Calu3 (cell line): ENCODE results near the gene CHSY1. TPM values are rescaled to one million over a fixed set of nuclear protein-coding genes. Genes with fewer than 3 reads are reported as not detected.
A peak's percentile ranks its signal among the peaks of the same experiment; 100 is the strongest.

Source experiments
- BruUV-seq: library from RNA; stranded (reverse); fragments of 400-500 nt; replicated peaks from 2 replicates; lab custom pipeline; 2021; lab: Mats Ljungman, UMichigan
- CTCF ChIA-PET: fragments of 300-600 bp; sonication (Branson Sonifier 250); formaldehyde crosslinking; loops from one replicate; lab custom pipeline; 2022; ENCODE audit warnings: antibody characterized with exemption; lab: Charles Lee
- DNase-seq: peaks from one replicate; pipeline ENCODE4 v3.0.0; 2022
- H3K27ac Mint-ChIP-seq: one replicate; pipeline ENCODE4 v1.8.0; 2022; ENCODE audit warnings: mixed read lengths; ENCODE audit not compliant: unreplicated experiment
- H3K27me3 Mint-ChIP-seq: one replicate; pipeline ENCODE4 v1.8.0; 2022; ENCODE audit warnings: mixed read lengths; ENCODE audit not compliant: unreplicated experiment
- H3K36me3 Mint-ChIP-seq: one replicate; pipeline ENCODE4 v1.8.0; 2022; ENCODE audit warnings: mild to moderate bottlenecking, moderate library complexity, mixed read lengths; ENCODE audit not compliant: insufficient read depth, unreplicated experiment
- H3K4me1 Mint-ChIP-seq: one replicate; pipeline ENCODE4 v1.8.0; 2022; ENCODE audit warnings: mild to moderate bottlenecking, low read depth, mixed read lengths; ENCODE audit not compliant: unreplicated experiment
- H3K4me3 Mint-ChIP-seq: one replicate; pipeline ENCODE4 v1.8.0; 2022; ENCODE audit warnings: mild to moderate bottlenecking, low read depth, moderate library complexity, mixed read lengths; ENCODE audit not compliant: unreplicated experiment
- H3K9me3 Mint-ChIP-seq: one replicate; pipeline ENCODE4 v1.8.0; 2022; ENCODE audit warnings: low read depth, mixed read lengths; ENCODE audit not compliant: unreplicated experiment
- CTCF ChIP-seq: fragments of 200-600 bp; IDR thresholded peaks from one replicate; pipeline ENCODE4 v1.8.0; 2022; ENCODE audit warnings: antibody characterized with exemption; ENCODE audit not compliant: unreplicated experiment
- intact Hi-C: fragments of 100-400 bp; cut with micrococcal nuclease; formaldehyde crosslinking; loops from one replicate; pipeline ENCODE4 v1.10.0; 2022; ENCODE audit not compliant: unreplicated experiment
- total RNA-seq: library from RNA; stranded (reverse); gene quantifications from 2 replicates; pipeline ENCODE4 v1.2.3, GENCODE V29; 2022

CHSY1 gene
- total RNA-seq, 1 experiment from 2014 or later, result 25.0 TPM

- no TSS peak for BruUV-seq
Observed at GRCh38 chr15:101177866-101178265, 74.0 kb downstream of the CHSY1 start.

GRCh38 chr15:101176625-101177024 lies 75.2 kb downstream of the CHSY1 start:
- H3K27me3 Mint-ChIP-seq, result no peaks in the 10 kb centered on the region
- no peak for TF ChIP-seq CTCF
- no peak overlapping the region for H3K4me3 Mint-ChIP-seq
- H3K4me1 Mint-ChIP-seq, result no peaks in the 10 kb centered on the region
- H3K9me3 Mint-ChIP-seq, result no peaks in the 10 kb centered on the region
- DNase-seq, result no peak
- CTCF ChIA-PET, result no interaction called here
- H3K27ac Mint-ChIP-seq, result no peak overlapping the region
- BruUV-seq, result TSS peak; percentile 22
- peaks cover 17% of the 10 kb centered on the region for H3K36me3 Mint-ChIP-seq
- intact Hi-C loops, result no loop called here

More at GRCh38 chr15:101177866-101178265, 74.0 kb downstream of the CHSY1 start:
- peaks cover 17% of the 10 kb centered on the region for H3K36me3 Mint-ChIP-seq
- DNase-seq, result no peak
- H3K9me3 Mint-ChIP-seq, result no peaks in the 10 kb centered on the region
- intact Hi-C loops, result no loop called here
- no peak overlapping the region for H3K4me3 Mint-ChIP-seq
- H3K4me1 Mint-ChIP-seq, result no peaks in the 10 kb centered on the region
- no peak for TF ChIP-seq CTCF
- no peak overlapping the region for H3K27ac Mint-ChIP-seq
- no peaks in the 10 kb centered on the region for H3K27me3 Mint-ChIP-seq
- CTCF ChIA-PET, result no interaction called here

- no peak overlapping the region for H3K4me3 Mint-ChIP-seq
- no peak overlapping the region for H3K27ac Mint-ChIP-seq
Observed at GRCh38 chr15:101175401-101175800, 76.4 kb downstream of the CHSY1 start.

GRCh38 chr15:101174152-101174920 lies 77.5 kb downstream of the CHSY1 start:
- peak overlapping the region; percentile 26 for H3K27ac Mint-ChIP-seq
- peaks cover 17% of the 10 kb centered on the region for H3K36me3 Mint-ChIP-seq
- CTCF ChIA-PET, result no interaction called here
- no peaks in the 10 kb centered on the region for H3K27me3 Mint-ChIP-seq
- H3K4me1 Mint-ChIP-seq, result no peaks in the 10 kb centered on the region
- H3K9me3 Mint-ChIP-seq, result no peaks in the 10 kb centered on the region
- BruUV-seq, result no TSS peak
- no peak overlapping the region for H3K4me3 Mint-ChIP-seq
- intact Hi-C loops, result no loop called here
- DNase-seq, result no peak
- no peak for TF ChIP-seq CTCF

More at GRCh38 chr15:101175401-101175800, 76.4 kb downstream of the CHSY1 start:
- CTCF ChIA-PET, result no interaction called here
- no peak for TF ChIP-seq CTCF
- intact Hi-C loops, result no loop called here
- no TSS peak for BruUV-seq
- H3K4me1 Mint-ChIP-seq, result no peaks in the 10 kb centered on the region
- no peaks in the 10 kb centered on the region for H3K27me3 Mint-ChIP-seq
- peaks cover 17% of the 10 kb centered on the region for H3K36me3 Mint-ChIP-seq
- DNase-seq, result no peak
- H3K9me3 Mint-ChIP-seq, result no peaks in the 10 kb centered on the region
